Esophagus muscularis mucosa (tissue), 4 donors: ENCODE results near the gene MEGF6. TPM values are rescaled to one million over a fixed set of nuclear protein-coding genes. Genes with fewer than 3 reads are reported as not detected.

Source experiments
- DNase-seq: peaks from one replicate; pipeline ENCODE4 v3.0.0-alpha.2; 2017; ENCODE audit errors: extremely low spot score
- H3K27ac ChIP-seq, 4 donors: fragments of 200-600 bp; sonication (generic); replicated peaks in 1 of 4; 1 replicate in 3 of 4; 2 replicates in 1 of 4; pipeline ENCODE4 v1.5.1; 2016 to 2019; ENCODE audit warnings: mild to moderate bottlenecking in 1 of 4
- H3K27me3 ChIP-seq, 4 donors: fragments of 200-600 bp; sonication (generic); one replicate each; pipeline versions ENCODE4 v1.5.1 to v1.6.0; 2016 to 2019
- H3K36me3 ChIP-seq, 4 donors: fragments of 200-600 bp; sonication (generic); one replicate each; pipeline ENCODE4 v1.5.1; 2016 to 2019
- H3K4me1 ChIP-seq, 4 donors: fragments of 200-600 bp; sonication (generic); one replicate each; pipeline ENCODE4 v1.5.1; 2016 to 2019
- H3K4me3 ChIP-seq, 4 donors: fragments of 200-600 bp; sonication (generic); 1 replicate in 2 of 4; 2 replicates in 2 of 4; pipeline ENCODE4 v1.5.1; 2016 to 2019; ENCODE audit warnings: mild to moderate bottlenecking in 4 of 4, moderate library complexity in 1 of 4
- H3K9me3 ChIP-seq, 4 donors: fragments of 200-600 bp; sonication (generic); 1 replicate in 3 of 4; 2 replicates in 1 of 4; pipeline ENCODE4 v1.5.1; 2016 to 2019
- CTCF ChIP-seq, 3 experiments: fragments of 200-600 bp in 2 of 3; fragments of 450-650 bp in 1 of 3; sonication (generic) in 2 of 3; IDR thresholded peaks; one replicate each; pipeline ENCODE4 v1.5.1; 2017 to 2019; ENCODE audit warnings: antibody characterized with exemption in 3 of 3, mild to moderate bottlenecking in 2 of 3, moderate library complexity in 1 of 3
- EP300 ChIP-seq: sonication (generic); formaldehyde crosslinking; IDR thresholded peaks from one replicate; pipeline ENCODE4 v1.6.1; 2017; ENCODE audit warnings: antibody characterized with exemption
- POLR2A ChIP-seq: fragments of 450-650 bp; IDR thresholded peaks from one replicate; pipeline ENCODE4 v1.6.1; 2017; ENCODE audit warnings: antibody characterized with exemption, moderate library complexity, mild to moderate bottlenecking, low read depth
- POLR2AphosphoS5 ChIP-seq, 2 donors: sonication (generic); formaldehyde crosslinking; IDR thresholded peaks; one replicate each; pipeline ENCODE4 v1.6.1; 2017; ENCODE audit warnings: antibody characterized with exemption in 2 of 2
- WGBS: methylation state at CpG from one replicate; pipeline ENCODE4 v1.1.5; 2018; 5-methylcytosine and 5-hydroxymethylcytosine counted together
- intact Hi-C: fragments of 100-400 bp; cut with DNase I; formaldehyde crosslinking; loops from one replicate; pipeline ENCODE4 v1.15.1; 2023
- total RNA-seq, 4 donors: library from RNA; depleted of rRNA; stranded (reverse); fragments of >200 nt; gene quantifications; one replicate each; pipeline versions ENCODE4 v1.1.0 to v1.2.1, GENCODE V29; 2016

MEGF6 gene
- total RNA-seq, 4 donors from 2014 or later: 9.3 to 18.1 (median 12.7) TPM

DNA sequence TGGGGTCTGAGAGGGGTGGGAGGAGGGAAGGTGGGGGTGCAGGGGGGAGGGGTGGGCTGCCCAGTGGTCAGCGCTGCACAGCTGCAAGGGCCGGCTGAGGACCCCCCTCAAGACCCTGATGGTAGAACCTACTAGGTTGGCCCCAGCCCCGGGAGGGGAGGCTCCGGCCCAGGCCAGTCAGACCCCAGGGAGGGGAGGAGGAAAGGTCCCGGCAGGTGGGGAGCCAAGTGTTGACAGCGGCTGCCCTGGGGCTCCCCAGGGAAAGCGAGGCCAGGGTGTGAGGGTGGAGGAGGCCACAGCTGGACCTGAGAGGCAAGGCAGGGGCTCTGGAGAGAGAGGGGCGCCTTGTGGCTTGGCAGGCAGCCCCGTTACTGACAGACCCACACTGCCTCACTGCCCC lies 31.1 kb downstream of the MEGF6 start:
- H3K27ac ChIP-seq: no peak overlapping the region
- H3K4me3 ChIP-seq: no peak overlapping the region
- H3K4me1 ChIP-seq: peaks cover 0 to 4% (median 0%) of the 10 kb centered on the region in 4 donors
- intact Hi-C loops: no loop called here
- peaks cover 0 to 32% (median 0%) of the 10 kb centered on the region in 4 donors for H3K27me3 ChIP-seq
- 89% methylated on average over 7 of the region's 9 CpGs for WGBS
- DNase-seq: no peak
- H3K36me3 ChIP-seq: no peaks in the 10 kb centered on the region
- no peaks in the 10 kb centered on the region for H3K9me3 ChIP-seq
- TF ChIP-seq EP300 (no peak), POLR2AphosphoS5 (IDR thresholded peaks at IDR 0.05) (no peak), CTCF (IDR thresholded peaks at IDR 0.05) (no peak), POLR2A (no peak)

DNA sequence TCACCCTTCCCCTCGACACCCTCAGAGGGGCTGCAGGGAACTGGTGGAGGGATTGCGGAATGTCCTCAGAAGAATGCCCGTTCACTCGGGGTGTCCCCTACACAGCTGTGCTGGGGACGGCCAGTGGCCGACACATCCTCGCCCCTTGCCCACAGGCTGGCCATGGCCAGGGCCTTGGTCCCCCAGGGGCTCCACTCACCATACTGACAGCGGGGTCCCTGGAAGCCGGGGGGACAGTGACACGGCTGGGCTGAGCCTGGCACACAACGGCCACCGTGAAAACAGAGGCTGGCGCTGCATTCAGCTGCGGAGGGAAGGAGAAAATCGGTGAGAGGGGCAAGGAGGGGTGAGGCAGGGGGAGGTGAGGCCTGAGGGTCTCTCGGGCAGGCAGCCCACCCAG lies 31.7 kb downstream of the MEGF6 start:
- intact Hi-C loops: no loop called here
- 89% methylated on average over 9 of the region's 16 CpGs for WGBS
- Histone ChIP-seq H3K4me1 (peaks cover 0 to 4% (median 0%) of the 10 kb centered on the region in 4 donors), H3K27me3 (peaks cover 0 to 32% (median 0%) of the 10 kb centered on the region in 4 donors), H3K9me3 (no peaks in the 10 kb centered on the region), H3K4me3 (no peak overlapping the region), H3K27ac (no peak overlapping the region), H3K36me3 (no peaks in the 10 kb centered on the region)
- no peak for DNase-seq
- TF ChIP-seq EP300 (no peak), CTCF (IDR thresholded peaks at IDR 0.05) (no peak), POLR2A (no peak), POLR2AphosphoS5 (IDR thresholded peaks at IDR 0.05) (no peak)

DNA sequence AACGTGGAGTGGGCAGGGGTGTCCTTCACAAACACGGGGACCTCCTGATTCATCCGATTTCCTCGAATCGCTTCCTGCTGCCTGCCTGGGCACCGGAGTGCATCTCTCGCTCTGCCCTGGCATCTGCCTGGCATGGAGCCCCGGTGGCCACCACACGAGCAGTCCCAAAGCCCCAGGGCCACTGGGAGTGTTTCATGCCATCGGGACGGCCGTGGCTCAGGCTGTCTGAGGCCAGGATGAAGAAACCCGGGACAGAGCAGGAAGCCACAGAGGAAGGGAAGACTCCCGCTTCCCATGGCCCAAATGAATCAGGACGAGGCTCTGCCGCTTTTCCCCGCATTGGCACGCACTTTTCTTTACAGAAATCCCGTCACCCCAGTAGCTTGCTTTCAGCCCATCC lies 32.4 kb downstream of the MEGF6 start:
- DNase-seq: no peak
- intact Hi-C loops: no loop called here
- Histone ChIP-seq H3K36me3 (no peaks in the 10 kb centered on the region), H3K27ac (no peak overlapping the region), H3K9me3 (no peaks in the 10 kb centered on the region), H3K4me3 (no peak overlapping the region), H3K27me3 (peaks cover 0 to 32% (median 0%) of the 10 kb centered on the region in 4 donors), H3K4me1 (peaks cover 0 to 4% (median 0%) of the 10 kb centered on the region in 4 donors)
- WGBS: 91% methylated on average over 9 of the region's 19 CpGs
- no peak for TF ChIP-seq POLR2AphosphoS5 (IDR thresholded peaks at IDR 0.05)

- Histone ChIP-seq H3K27me3 (peaks cover 0 to 32% (median 0%) of the 10 kb centered on the region in 4 donors), H3K36me3 (no peaks in the 10 kb centered on the region), H3K9me3 (no peaks in the 10 kb centered on the region), H3K27ac (no peak overlapping the region), H3K4me3 (no peak overlapping the region), H3K4me1 (peaks cover 0 to 8% (median 0%) of the 10 kb centered on the region in 4 donors)
- WGBS: no CpG with 5 or more reads among the region's 8 CpGs
- intact Hi-C loops: no loop called here
- TF ChIP-seq EP300 (no peak), CTCF (IDR thresholded peaks at IDR 0.05) (no peak), POLR2A (no peak), POLR2AphosphoS5 (IDR thresholded peaks at IDR 0.05) (no peak)
- no peak for DNase-seq
These were observed 32.9 kb downstream of the MEGF6 start for GRCh38 chr1:3578433-3578805.

DNA sequence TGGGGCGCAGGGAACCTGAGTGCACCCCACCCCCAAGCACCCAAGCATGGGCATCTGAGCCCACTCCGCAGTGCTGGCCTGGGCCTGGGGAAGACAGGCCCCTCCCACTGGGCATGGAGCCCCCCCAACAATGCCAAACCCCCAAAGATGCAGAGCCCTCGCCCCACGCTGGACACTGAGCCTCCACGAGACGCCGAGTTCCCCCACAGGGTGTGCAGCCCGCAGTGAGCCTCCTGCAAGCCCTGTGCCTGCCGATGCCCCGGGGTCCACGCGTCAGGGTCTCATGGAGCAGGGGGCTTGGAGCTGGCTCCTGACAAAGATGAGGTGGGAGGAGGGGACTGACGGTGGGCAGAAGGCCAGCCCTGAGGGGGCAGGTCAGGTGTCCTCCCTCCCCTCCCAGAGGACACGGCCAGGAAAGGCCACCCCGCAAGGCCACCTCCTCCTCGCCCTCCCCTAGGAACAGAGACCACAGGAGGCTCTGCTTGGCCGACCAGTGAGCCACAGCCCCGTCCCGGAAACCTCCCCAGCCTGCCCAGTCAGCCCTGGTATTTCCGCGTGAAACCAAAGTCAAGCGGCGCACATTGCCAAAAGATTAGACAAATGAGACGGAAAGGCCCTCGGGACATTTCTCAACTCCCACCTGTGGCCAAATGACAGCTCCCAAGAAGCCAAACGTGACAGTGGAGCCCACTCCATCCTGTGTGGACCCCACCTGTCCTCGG lies 33.4 kb downstream of the MEGF6 start:
- Histone ChIP-seq H3K4me3 (no peak overlapping the region), H3K9me3 (no peaks in the 10 kb centered on the region), H3K27ac (no peak overlapping the region), H3K4me1 (peaks cover 0 to 13% (median 2%) of the 10 kb centered on the region in 4 donors), H3K27me3 (peaks cover 0 to 32% (median 0%) of the 10 kb centered on the region in 4 donors), H3K36me3 (no peaks in the 10 kb centered on the region)
- no peak for DNase-seq
- no peak for TF ChIP-seq EP300
- TF ChIP-seq POLR2AphosphoS5 (IDR thresholded peaks at IDR 0.05): no peak
- no peak for TF ChIP-seq CTCF (IDR thresholded peaks at IDR 0.05)
- no peak for TF ChIP-seq POLR2A
- intact Hi-C loops: no loop called here
- WGBS: 79% methylated on average over 10 of the region's 27 CpGs
